ENCODE results near the gene CETN2. TPM values are rescaled to one million over a fixed set of nuclear protein-coding genes. Genes with fewer than 3 reads are reported as not detected.
A peak's percentile ranks its signal among the peaks of the same experiment; 100 is the strongest.
"Not testable (repeated sequence)": the region's sequence is repeated elsewhere in the genome, so short reads cannot be mapped to it uniquely, and the experiment has no call there.

CETN2 gene
- total RNA-seq: 14.4 and 17.3 TPM in 2 replicates

GRCh38 chrX:152830312-152831305 lies at the start of gene CETN2, which contains the start of gene NSDHL:
CETN2 (minus strand) TSS chrX:152830757; CDS start chrX:152830710, 47 bp downstream.
NSDHL (plus strand) TSS chrX:152831063; CDS start chrX:152846325, 15,262 bp downstream.
- peak; percentile 89 to 97 for DNase-seq (ENCODE audit: low read depth in 2 of 2)

DNA sequence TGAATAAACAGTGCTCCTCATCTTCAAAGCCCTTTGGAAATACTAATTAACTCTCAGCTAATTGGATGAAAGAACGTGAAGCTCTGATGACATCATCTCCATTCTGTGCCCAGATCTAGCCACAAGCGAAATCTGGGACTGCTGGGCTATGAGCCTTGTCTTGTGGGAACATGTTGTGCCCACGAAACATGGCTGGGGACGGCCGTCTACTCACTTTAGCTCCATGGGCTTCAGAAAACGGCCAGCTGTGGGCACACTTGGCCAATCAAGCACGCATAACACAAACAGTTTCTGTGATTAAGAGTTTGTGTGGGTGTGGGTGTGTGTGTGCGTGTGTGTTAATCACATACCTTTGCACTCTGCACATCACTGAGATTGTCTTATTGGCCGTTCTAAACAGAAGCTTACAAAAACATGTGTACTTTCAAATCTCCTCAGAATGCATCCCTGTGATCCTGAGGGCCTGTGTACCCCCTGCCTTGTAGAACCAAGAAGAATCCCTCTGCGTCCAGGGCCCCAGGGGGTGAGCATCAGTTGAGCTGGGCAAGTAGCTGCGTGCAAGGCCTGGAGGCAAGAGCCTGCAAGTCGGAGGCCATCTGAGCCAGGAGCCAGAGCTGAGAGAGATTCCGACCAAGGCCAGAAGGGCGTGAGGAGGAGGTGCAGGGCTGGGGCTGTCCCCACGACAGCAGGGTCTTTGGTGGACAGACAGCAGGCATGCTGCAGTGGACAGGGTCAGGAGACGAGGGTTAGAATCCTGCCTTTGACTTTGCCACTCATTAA lies 48.6 kb upstream of the CETN2 start:
- DNase-seq (ENCODE audit: low read depth in 2 of 2): no peak

GRCh38 chrX:152876931-152877840 lies 46.6 kb upstream of the CETN2 start:
- DNase-seq (ENCODE audit: low read depth in 2 of 2): no peak

- DNase-seq (ENCODE audit: low read depth in 2 of 2): no peak
Measured at GRCh38 chrX:152873361-152873760, 42.8 kb upstream of the CETN2 start.

DNA sequence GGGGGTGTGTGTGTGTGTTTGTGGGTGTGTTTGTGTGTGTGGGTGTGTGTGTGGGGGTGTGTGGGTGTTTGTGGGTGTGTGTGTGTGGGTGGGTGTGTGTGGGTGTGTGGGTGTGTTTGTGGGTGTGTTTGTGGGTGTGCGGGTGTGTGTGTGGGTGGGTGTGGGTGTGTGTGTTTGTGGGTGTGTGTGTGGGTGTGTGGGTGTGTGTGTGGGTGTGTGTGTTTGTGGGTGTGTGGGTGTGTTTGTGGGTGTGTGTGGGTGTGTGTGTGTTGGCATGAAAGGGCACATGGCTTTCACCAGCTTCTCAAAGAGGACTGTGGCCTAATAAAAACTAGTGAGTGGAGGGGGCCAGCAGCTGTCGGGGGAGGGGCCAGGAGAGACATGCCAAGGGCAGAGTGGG lies 42.0 kb upstream of the CETN2 start:
- no peak for DNase-seq (ENCODE audit: low read depth in 2 of 2)

DNA sequence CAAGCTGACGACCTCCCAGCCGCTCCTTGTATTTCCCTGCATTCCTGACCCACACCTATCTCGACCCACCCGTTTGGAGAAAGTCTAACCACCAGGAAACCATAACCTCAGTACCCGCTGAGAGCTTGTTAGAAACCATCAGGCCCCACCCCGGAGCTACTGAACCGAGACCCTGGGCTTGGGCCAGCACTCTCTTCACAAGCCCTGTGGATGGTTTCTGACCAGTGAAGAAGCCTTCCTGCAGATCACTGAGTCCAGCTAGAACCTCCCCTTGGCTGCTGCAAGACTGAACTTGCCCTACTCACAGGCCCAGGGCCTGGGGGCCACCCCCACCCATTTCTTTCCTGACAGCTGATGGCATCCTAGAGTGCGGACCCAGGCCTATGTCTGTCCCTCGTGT lies 40.7 kb upstream of the CETN2 start:
- no peak for DNase-seq (ENCODE audit: low read depth in 2 of 2)

GRCh38 chrX:152869972-152870371 lies 39.4 kb upstream of the CETN2 start:
- no peak for DNase-seq (ENCODE audit: low read depth in 2 of 2)

- no peak for DNase-seq (ENCODE audit: low read depth in 2 of 2)
Measured at GRCh38 chrX:152866386-152866785, 35.8 kb upstream of the CETN2 start.

DNA sequence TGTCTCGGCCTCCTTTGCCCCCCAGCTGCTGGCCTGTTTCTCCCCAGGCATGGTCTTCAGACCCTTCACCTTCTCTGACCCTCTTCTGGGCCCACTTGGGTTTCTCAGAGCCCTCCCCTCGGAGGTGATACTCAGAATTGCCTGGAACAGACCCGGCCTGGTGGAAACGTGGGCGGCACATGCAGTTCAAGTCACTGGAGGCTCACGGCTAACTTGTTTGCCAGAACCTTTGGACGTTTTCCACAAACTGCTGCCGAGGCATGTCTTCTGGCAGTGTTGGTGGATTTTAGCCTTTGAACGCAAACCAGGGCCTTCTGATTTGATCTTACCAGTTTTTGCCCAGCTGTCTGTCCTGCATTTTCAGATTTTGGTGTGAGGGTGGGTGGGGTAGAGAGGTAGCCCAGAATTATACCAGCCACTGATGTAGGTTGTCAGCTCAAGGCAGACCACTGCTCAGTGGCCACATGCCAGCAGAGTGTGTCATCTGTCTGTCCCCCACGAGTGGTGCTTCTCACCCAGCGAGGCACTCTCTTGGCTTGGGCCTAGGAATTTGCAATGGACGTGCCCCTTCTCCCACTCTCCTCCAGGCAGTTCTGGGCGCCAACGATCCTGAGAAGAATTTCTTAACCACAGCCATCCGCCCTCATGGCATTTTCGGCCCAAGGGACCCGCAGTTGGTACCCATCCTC lies 34.8 kb upstream of the CETN2 start:
- no peak for DNase-seq (ENCODE audit: low read depth in 2 of 2)

GRCh38 chrX:152861826-152862225 lies 31.3 kb upstream of the CETN2 start:
- DNase-seq (ENCODE audit: low read depth in 2 of 2): no peak

GRCh38 chrX:152861116-152861515 lies 30.6 kb upstream of the CETN2 start:
- DNase-seq (ENCODE audit: low read depth in 2 of 2): no peak

GRCh38 chrX:152853986-152854385 lies 23.4 kb upstream of the CETN2 start:
- no peak for DNase-seq (ENCODE audit: low read depth in 2 of 2)

GRCh38 chrX:152850465-152850864 lies 19.9 kb upstream of the CETN2 start:
- DNase-seq (ENCODE audit: low read depth in 2 of 2): no peak

- DNase-seq (ENCODE audit: low read depth in 2 of 2): no peak
Measured at GRCh38 chrX:152847281-152847680, 16.7 kb upstream of the CETN2 start.

- no peak for DNase-seq (ENCODE audit: low read depth in 2 of 2)
Measured at GRCh38 chrX:152845618-152846240, 15.2 kb upstream of the CETN2 start.

GRCh38 chrX:152844256-152844655 lies 13.7 kb upstream of the CETN2 start:
- DNase-seq (ENCODE audit: low read depth in 2 of 2): no peak

GRCh38 chrX:152843852-152844251 lies 13.3 kb upstream of the CETN2 start:
- peak in 1 of 2 donors; percentile 6 for DNase-seq (ENCODE audit: low read depth in 2 of 2)

DNA sequence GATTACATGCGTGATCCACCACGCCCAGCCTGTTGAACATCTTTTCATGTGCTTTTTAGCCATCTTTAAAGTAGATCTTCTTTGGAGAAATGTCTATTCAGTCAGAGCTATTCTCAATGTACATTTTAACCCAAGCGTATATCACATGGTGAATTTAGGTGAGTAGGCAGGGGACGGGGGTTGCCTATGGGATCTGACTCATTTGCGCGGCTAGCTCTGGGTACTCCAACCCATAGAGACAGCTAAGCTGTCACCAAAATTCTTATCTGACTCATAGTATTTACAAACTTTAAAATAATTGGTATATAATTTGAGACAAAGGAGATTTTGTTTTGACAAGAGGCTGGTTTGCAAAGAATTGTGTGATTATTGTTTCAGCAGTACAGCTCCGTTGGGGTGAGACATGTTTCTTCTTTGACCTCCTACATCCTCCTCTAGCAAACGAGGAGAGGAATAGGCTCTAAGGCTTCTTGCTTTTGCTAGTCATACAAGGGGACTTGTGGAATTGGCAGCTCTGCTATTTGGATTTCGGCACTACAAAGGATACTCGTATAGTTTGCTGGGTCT lies 12.3 kb upstream of the CETN2 start:
- peak in 1 of 2 donors; percentile 5 for DNase-seq (ENCODE audit: low read depth in 2 of 2)

DNA sequence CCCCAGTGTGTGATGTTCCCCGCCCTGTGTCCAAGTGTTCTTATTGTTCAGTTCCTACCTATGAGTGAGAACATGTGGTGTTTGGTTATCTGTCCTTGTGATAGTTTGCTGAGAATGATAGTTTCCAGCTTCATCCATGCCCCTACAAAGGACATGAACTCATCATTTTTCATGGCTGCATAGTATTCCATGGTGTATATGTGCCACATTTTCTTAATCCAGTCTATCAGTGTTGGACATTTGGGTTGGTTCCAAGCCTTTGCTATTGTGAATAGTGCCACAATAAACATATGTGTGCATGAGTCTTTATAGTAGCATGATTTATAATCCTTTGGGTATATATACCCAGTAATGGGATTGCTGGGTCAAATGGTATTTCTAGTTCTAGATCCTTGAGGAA lies 4.9 kb upstream of the CETN2 start:
- not testable (repeated sequence) for DNase-seq (ENCODE audit: low read depth in 2 of 2)

DNA sequence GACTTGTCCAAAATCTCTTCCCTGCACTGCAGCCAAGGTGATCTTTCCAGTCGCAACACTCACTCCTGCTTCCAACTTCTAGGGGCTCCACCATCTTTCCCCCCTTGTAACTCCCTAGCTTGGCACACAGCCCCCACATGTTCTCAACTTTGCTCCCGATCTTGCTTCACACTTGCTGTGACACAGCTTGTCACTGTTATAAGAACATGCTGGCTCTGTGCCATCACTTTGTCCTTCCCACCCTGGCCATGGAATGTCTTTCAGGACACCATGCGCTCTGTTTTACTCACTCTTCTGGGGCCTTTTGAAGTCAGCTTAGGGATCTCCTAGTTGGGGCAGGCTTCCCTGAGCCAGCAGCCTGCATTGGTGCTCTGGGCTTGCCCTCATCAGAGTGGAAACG lies 2.8 kb upstream of the CETN2 start:
- DNase-seq (ENCODE audit: low read depth in 2 of 2): no peak
